Measurements from ENCODE around the gene TFPI. TPM values are rescaled to one million over a fixed set of nuclear protein-coding genes. Genes with fewer than 3 reads are reported as not detected.

Gene TFPI
- total RNA-seq, 2 donors from 2014 or later = 33.0 to 34.3 TPM

DNA sequence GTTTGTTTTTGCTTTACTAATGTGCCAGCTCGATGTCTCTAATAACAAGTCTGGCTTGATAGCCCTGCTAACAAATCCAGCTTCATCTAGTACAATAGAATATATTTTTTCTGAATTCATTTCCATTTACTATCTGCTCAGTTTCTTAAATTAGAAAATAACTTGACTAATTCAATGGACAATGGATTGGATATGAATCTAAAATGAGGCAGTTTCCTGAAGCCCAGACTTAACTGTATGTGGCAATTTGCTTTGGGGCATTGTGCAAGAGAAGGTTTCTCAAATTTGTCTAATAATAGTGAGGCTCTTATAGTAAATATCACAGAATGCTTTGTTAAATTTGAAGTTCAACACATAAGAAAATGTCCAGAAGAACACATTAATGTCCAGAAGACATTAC, 132.0 kb downstream of the TFPI start:
- Histone ChIP-seq H3K9me3 (ENCODE audit: control insufficient read depth, low read length) (no peaks in the 10 kb centered on the region), H3K36me3 (ENCODE audit: control insufficient read depth, insufficient read depth, low read length) (no peaks in the 10 kb centered on the region), H3K4me3 (ENCODE audit: low read length) (no peak overlapping the region), H3K4me1 (ENCODE audit: control insufficient read depth, insufficient read depth, low read length) (no peaks in the 10 kb centered on the region), H3K27ac (ENCODE audit: low read depth, low read length) (no peak overlapping the region), H3K9ac (ENCODE audit: extremely low read depth, low read length, poor library complexity, severe bottlenecking) (no peak overlapping the region), H3K27me3 (ENCODE audit: control insufficient read depth, insufficient read depth, low read length, poor library complexity, severe bottlenecking) (no peaks in the 10 kb centered on the region)
- Mint-ChIP-seq H3K27me3 (ENCODE audit: insufficient read depth) (no peaks in the 10 kb centered on the region), H3K9me3 (no peaks in the 10 kb centered on the region), H3K36me3 (ENCODE audit: low read depth) (no peaks in the 10 kb centered on the region), H3K4me3 (no peak overlapping the region), H3K27ac (no peak overlapping the region), H3K4me1 (peaks cover 2% of the 10 kb centered on the region)
- 92% methylated on average over 1 of the region's 1 CpG; no CpG with 5 or more reads in 1 of the 2 experiments for WGBS, 2 experiments (ENCODE audit: insufficient coverage in 1 of 2, insufficient read length in 1 of 2)
- DNase-seq = no peak
- TF ChIP-seq, protein P1, sequence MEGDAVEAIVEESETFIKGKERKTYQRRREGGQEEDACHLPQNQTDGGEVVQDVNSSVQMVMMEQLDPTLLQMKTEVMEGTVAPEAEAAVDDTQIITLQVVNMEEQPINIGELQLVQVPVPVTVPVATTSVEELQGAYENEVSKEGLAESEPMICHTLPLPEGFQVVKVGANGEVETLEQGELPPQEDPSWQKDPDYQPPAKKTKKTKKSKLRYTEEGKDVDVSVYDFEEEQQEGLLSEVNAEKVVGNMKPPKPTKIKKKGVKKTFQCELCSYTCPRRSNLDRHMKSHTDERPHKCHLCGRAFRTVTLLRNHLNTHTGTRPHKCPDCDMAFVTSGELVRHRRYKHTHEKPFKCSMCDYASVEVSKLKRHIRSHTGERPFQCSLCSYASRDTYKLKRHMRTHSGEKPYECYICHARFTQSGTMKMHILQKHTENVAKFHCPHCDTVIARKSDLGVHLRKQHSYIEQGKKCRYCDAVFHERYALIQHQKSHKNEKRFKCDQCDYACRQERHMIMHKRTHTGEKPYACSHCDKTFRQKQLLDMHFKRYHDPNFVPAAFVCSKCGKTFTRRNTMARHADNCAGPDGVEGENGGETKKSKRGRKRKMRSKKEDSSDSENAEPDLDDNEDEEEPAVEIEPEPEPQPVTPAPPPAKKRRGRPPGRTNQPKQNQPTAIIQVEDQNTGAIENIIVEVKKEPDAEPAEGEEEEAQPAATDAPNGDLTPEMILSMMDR (conservative IDR thresholded peaks at IDR 0.05) = no peak

DNA sequence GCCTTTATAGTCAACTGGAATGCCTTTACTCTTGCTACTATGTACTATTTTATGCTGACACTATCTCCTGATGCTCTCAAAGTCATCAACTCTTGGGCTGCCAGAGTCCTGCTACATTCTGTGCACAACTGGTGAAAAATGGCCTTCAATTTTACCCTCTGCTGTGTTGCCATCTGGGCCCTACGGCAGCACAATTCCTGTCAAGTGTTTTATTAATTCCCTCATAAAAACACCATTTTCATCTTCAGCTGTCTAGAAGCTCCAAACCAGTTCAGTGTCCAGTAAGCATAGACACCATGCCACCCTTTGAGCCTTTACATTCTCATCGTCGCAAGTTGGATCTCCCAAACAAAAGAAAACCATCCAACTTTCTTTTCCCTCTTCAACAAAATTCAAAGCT, 132.7 kb downstream of the TFPI start:
- Histone ChIP-seq H3K27me3 (ENCODE audit: control insufficient read depth, insufficient read depth, low read length, poor library complexity, severe bottlenecking) (no peaks in the 10 kb centered on the region), H3K4me1 (ENCODE audit: control insufficient read depth, insufficient read depth, low read length) (no peaks in the 10 kb centered on the region), H3K9me3 (ENCODE audit: control insufficient read depth, low read length) (no peaks in the 10 kb centered on the region), H3K36me3 (ENCODE audit: control insufficient read depth, insufficient read depth, low read length) (no peaks in the 10 kb centered on the region), H3K9ac (ENCODE audit: extremely low read depth, low read length, poor library complexity, severe bottlenecking) (no peak overlapping the region), H3K27ac (ENCODE audit: low read depth, low read length) (no peak overlapping the region), H3K4me3 (ENCODE audit: low read length) (no peak overlapping the region)
- Mint-ChIP-seq H3K4me1 (peaks cover 2% of the 10 kb centered on the region), H3K27me3 (ENCODE audit: insufficient read depth) (no peaks in the 10 kb centered on the region), H3K4me3 (no peak overlapping the region), H3K36me3 (ENCODE audit: low read depth) (no peaks in the 10 kb centered on the region), H3K9me3 (no peaks in the 10 kb centered on the region), H3K27ac (no peak overlapping the region)
- TF ChIP-seq, protein P1 (conservative IDR thresholded peaks at IDR 0.05) = no peak
- DNase-seq = no peak
- 97 to 100% methylated on average over 1 to 3 of the region's 3 CpGs for WGBS, 2 experiments (ENCODE audit: insufficient coverage in 1 of 2, insufficient read length in 1 of 2)

DNA sequence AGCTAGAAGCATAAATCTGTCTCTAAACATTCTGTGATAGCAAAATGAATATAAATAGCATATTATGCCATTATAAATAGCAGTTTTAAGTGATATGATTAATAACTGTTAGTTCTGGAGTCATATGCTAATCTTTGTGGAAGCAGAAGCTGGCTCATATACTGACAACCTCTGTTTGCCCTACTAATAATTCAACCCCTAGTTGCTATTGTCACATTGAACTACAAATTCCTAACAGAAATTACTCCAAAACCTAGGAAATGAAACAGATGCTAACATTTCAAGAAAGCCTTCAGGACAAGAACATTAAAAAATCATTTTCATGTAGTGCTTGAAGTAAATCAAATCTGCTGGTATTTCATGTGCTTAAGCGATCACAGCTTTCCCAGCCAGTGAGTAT, 134.4 kb downstream of the TFPI start:
- Histone ChIP-seq H3K9me3 (ENCODE audit: control insufficient read depth, low read length) (no peaks in the 10 kb centered on the region), H3K27ac (ENCODE audit: low read depth, low read length) (no peak overlapping the region), H3K27me3 (ENCODE audit: control insufficient read depth, insufficient read depth, low read length, poor library complexity, severe bottlenecking) (no peaks in the 10 kb centered on the region), H3K9ac (ENCODE audit: extremely low read depth, low read length, poor library complexity, severe bottlenecking) (no peak overlapping the region), H3K36me3 (ENCODE audit: control insufficient read depth, insufficient read depth, low read length) (no peaks in the 10 kb centered on the region), H3K4me1 (ENCODE audit: control insufficient read depth, insufficient read depth, low read length) (no peaks in the 10 kb centered on the region), H3K4me3 (ENCODE audit: low read length) (no peak overlapping the region)
- WGBS, 2 experiments (ENCODE audit: insufficient coverage in 1 of 2, insufficient read length in 1 of 2) = 91% methylated on average over 1 of the region's 1 CpG; no CpG with 5 or more reads in 1 of the 2 experiments
- Mint-ChIP-seq H3K9me3 (no peaks in the 10 kb centered on the region), H3K27ac (no peak overlapping the region), H3K27me3 (ENCODE audit: insufficient read depth) (no peaks in the 10 kb centered on the region), H3K36me3 (ENCODE audit: low read depth) (no peaks in the 10 kb centered on the region), H3K4me3 (no peak overlapping the region), H3K4me1 (peaks cover 2% of the 10 kb centered on the region)
- DNase-seq = no peak
- TF ChIP-seq, protein P1 (conservative IDR thresholded peaks at IDR 0.05) = no peak
